Right lobe of liver (tissue), 6 donors: Measurements from ENCODE around the gene OPA3. TPM values are rescaled to one million over a fixed set of nuclear protein-coding genes. Genes with fewer than 3 reads are reported as not detected.

Source experiments
- ATAC-seq, 4 donors: fragments of 200-7000 bp; cut with Tn5 transposase; one replicate each; pipeline ENCODE4 v1.9.1; 2020; ENCODE audit warnings: mild to moderate bottlenecking in 4 of 4, moderate library complexity in 4 of 4
- DNase-seq, 3 donors: peaks; one replicate each; pipeline ENCODE4 v3.0.0-alpha.2; 2020
- H3K27ac ChIP-seq, 3 donors: fragments of 200-600 bp; one replicate each; pipeline ENCODE4 v1.8.0; 2022
- H3K27me3 ChIP-seq, 2 donors: fragments of 200-600 bp; one replicate each; pipeline ENCODE4 v1.8.0; 2022
- H3K36me3 ChIP-seq, 4 donors: fragments of 200-600 bp; sonication (generic) in 1 of 4; one replicate each; pipeline versions ENCODE4 v1.5.1 to v1.8.0; 2017 to 2022; ENCODE audit warnings: control low read depth in 1 of 4
- H3K4me1 ChIP-seq, 4 donors: fragments of 200-600 bp; sonication (generic) in 1 of 4; one replicate each; pipeline versions ENCODE4 v1.5.1 to v1.8.0; 2017 to 2022; ENCODE audit warnings: control low read depth in 1 of 4
- H3K4me3 ChIP-seq, 3 donors: fragments of 200-600 bp; one replicate each; pipeline ENCODE4 v1.8.0; 2022
- H3K9me3 ChIP-seq, 4 donors: fragments of 200-600 bp; sonication (generic) in 1 of 4; one replicate each; pipeline versions ENCODE4 v1.5.1 to v1.8.0; 2017 to 2022; ENCODE audit warnings: control low read depth in 1 of 4
- POLR2A ChIP-seq: fragments of 450-650 bp; IDR thresholded peaks from one replicate; pipeline ENCODE4 v1.6.1; 2017; ENCODE audit warnings: antibody characterized with exemption, mild to moderate bottlenecking
- WGBS: methylation state at CpG from one replicate; pipeline ENCODE4 v1.1.6; 2018; ENCODE audit warnings: low coverage, low lambda C conversion rate; ENCODE audit not compliant: insufficient coverage; ENCODE audit errors: missing lambda C conversion rate; 5-methylcytosine and 5-hydroxymethylcytosine counted together
- intact Hi-C, 2 donors: fragments of 100-400 bp; cut with DNase I; formaldehyde crosslinking; loops; one replicate each; pipeline versions ENCODE4 v1.11.2 to v1.14.1; 2022
- total RNA-seq, 6 experiments: library from RNA; depleted of rRNA in 2 of 6; stranded (reverse); fragments of >200 nt in 2 of 6; fragmentation: NEBNext Ultra II Directional in 3 of 6; extraction: Animal tissue kit (Norgen Biotek cat#: 25700) in 3 of 6; gene quantifications; one replicate each; pipeline versions ENCODE4 v1.1.0 to v1.2.4, GENCODE V29; 2016 to 2023
- TF ChIP-seq, protein P1 (sequence below), 4 donors: fragments of 200-600 bp in 3 of 4; fragments of 450-650 bp in 1 of 4; IDR thresholded peaks; one replicate each; pipeline versions ENCODE4 v1.5.1 to v1.8.0; 2016 to 2022; ENCODE audit warnings: antibody characterized with exemption in 4 of 4, mild to moderate bottlenecking in 2 of 4
- donor health status: DM: no; HTN: yes; CAD: no.
- donor health status: DM: no; HTN: no; CAD: no.
- donor health status: DM: no; HTN: no; CAD: no.
- donor health status: DM: no; HTN: yes; CAD: no.
- donor health status: DM: no; HTN: yes; CAD: no.

OPA3 gene
- total RNA-seq, 6 experiments from 2014 or later = 6.7 to 18.1 (median 8.1) TPM

DNA sequence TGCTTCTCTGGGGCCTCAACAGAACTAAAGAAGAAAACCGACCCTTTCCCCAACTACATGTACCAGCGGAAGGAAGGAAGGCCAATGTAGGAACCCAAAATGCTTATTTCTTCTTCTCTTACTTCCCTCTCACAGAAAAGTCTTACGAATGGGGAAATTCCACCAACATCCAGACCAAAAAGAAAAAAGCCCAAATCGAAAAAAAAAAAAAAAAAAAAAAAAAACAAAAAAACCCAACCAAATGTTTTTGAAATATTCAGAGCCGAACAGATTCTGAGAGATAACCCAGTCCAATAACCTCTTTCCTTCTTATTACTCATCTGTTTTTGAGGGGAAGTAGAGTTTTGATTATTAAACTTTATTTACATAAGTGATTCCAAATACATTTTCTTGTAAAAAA lies 82.5 kb downstream of the OPA3 start:
- DNase-seq (no peak), ATAC-seq (no peak)
- Histone ChIP-seq H3K4me1 (peaks cover 0 to 23% (median 0%) of the 10 kb centered on the region in 4 donors), H3K27ac (no peak overlapping the region), H3K4me3 (no peak overlapping the region), H3K36me3 (no peaks in the 10 kb centered on the region), H3K9me3 (no peaks in the 10 kb centered on the region), H3K27me3 (no peaks in the 10 kb centered on the region)
- TF ChIP-seq POLR2A = no peak
- TF ChIP-seq, protein P1, sequence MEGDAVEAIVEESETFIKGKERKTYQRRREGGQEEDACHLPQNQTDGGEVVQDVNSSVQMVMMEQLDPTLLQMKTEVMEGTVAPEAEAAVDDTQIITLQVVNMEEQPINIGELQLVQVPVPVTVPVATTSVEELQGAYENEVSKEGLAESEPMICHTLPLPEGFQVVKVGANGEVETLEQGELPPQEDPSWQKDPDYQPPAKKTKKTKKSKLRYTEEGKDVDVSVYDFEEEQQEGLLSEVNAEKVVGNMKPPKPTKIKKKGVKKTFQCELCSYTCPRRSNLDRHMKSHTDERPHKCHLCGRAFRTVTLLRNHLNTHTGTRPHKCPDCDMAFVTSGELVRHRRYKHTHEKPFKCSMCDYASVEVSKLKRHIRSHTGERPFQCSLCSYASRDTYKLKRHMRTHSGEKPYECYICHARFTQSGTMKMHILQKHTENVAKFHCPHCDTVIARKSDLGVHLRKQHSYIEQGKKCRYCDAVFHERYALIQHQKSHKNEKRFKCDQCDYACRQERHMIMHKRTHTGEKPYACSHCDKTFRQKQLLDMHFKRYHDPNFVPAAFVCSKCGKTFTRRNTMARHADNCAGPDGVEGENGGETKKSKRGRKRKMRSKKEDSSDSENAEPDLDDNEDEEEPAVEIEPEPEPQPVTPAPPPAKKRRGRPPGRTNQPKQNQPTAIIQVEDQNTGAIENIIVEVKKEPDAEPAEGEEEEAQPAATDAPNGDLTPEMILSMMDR (IDR thresholded peaks at IDR 0.05) = no peak
- intact Hi-C loops = no loop called here
- WGBS = 59% methylated on average over 5 of the region's 5 CpGs

DNA sequence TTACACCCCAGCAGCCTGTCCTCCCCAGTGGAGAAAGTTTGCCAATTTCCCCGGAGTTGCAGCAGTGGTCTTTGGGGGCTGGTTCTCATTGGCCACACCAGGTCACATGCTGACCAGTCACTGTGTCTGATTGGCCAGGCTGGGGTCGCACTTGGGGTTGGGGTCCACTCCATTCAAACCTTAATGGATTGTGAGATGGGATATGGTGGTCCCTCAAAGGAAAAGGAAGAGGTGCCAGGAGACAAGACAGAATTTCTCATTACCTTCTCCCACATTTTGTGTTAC lies 82.9 kb downstream of the OPA3 start:
- Histone ChIP-seq H3K27ac (no peak overlapping the region), H3K4me3 (no peak overlapping the region), H3K4me1 (peaks cover 0 to 23% (median 0%) of the 10 kb centered on the region in 4 donors), H3K9me3 (no peaks in the 10 kb centered on the region), H3K27me3 (no peaks in the 10 kb centered on the region), H3K36me3 (no peaks in the 10 kb centered on the region)
- WGBS = 80% methylated on average over 2 of the region's 2 CpGs
- ATAC-seq = no peak
- intact Hi-C loops = no loop called here
- TF ChIP-seq POLR2A = no peak
- TF ChIP-seq, protein P1 (IDR thresholded peaks at IDR 0.05) = no peak
- DNase-seq = no peak

DNA sequence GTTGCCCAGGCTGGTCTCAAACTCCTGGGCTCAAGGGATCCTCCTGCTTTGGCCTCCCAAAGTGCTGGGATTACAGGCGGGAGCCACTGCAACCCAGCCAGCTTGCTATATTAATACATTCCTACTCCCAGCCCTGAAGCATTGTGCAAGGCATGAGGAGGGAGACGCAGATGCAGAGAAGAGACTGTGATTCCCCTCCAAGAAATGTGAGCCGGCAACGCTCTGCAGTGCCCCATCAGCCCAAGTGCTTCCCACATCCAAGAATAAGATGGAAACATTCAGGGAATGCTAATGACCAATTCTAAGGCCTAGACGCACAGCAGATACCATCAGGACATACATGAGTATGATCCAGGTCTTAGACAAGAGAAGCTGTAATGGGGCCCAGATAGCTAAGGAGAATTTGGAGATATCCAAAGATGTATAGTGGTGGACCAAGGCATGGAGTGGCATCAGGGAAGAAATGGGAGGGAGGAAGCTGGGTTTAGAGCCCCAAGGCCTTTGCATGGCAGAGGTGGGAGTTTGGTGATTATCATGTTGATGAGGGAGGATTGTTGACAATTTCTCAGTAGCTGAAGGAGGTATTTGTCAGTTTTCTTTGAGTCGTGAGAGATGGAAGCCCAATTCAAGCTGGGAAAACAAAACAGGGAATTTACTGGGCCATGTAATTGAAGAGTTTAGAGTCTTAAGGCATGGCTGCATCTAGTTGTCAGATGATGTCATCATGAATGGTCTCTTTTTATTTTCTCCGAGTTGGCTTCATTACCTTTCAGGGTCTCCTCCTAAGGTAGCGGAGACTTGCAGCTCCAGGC lies 83.5 kb downstream of the OPA3 start:
- intact Hi-C loops = no loop called here

DNA sequence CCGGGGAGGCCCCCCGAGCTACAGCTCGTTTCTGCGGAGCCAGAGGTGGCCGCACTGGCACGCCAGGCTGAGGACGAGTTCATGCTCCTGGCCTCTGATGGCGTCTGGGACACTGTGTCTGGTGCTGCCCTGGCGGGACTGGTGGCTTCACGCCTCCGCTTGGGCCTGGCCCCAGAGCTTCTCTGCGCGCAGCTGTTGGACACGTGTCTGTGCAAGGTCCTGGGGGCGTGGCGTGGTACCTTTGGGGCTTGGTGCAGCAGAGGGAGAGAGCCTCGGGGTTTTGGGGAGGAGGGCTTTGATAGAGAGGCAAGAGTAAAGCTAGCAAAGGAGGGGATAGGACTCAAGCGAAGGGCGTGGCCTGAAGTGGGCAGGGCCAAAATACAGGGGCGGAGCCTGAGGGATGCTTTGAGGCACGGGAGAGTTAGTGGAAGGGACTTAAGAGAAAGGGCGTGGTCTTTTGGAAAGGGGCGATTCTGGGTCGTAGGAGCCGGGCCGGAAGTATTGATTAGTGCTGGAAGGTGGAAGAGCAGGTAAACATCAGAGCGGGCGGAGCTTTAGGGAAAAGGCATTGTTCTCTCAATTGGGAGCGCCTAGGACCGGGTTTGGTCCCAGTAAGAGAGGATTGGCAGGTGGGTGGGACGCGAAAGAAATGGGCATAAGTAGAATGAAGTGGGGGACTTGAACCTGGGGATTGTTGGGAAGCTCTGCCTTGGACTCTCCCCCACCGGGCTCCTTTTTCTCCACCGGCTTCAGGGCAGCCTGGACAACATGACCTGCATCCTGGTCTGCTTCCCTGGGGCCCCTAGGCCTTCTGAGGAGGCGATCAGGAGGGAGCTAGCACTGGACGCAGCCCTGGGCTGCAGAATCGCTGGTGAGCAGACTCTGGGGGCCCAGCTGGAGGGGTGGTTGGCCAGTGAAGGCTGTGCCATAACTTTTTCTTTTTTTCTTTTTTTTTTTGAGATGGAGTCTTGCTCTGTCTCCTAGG lies 85.1 kb downstream of the OPA3 start:
- peak; percentile 72 to 83 (median 82) for DNase-seq

More for the DNA sequence above, 83.5 kb downstream of the OPA3 start:
- TF ChIP-seq, protein P1 (IDR thresholded peaks at IDR 0.05) = no peak
- TF ChIP-seq POLR2A = no peak
- no peak overlapping the region for H3K4me3 ChIP-seq
- ATAC-seq = no peak
- H3K4me1 ChIP-seq = peaks cover 0 to 28% (median 0%) of the 10 kb centered on the region in 4 donors
- H3K9me3 ChIP-seq = no peaks in the 10 kb centered on the region
- WGBS = 87% methylated on average over 5 of the region's 8 CpGs
- H3K27me3 ChIP-seq = no peaks in the 10 kb centered on the region
- no peaks in the 10 kb centered on the region for H3K36me3 ChIP-seq
- no peak overlapping the region for H3K27ac ChIP-seq
- DNase-seq = no peak

More for the DNA sequence above, 85.1 kb downstream of the OPA3 start:
- H3K4me1 ChIP-seq = peaks cover 0 to 21% (median 0%) of the 10 kb centered on the region in 4 donors
- H3K27ac ChIP-seq = no peak overlapping the region
- H3K27me3 ChIP-seq = no peaks in the 10 kb centered on the region
- TF ChIP-seq POLR2A = no peak
- TF ChIP-seq, protein P1 (IDR thresholded peaks at IDR 0.05) = no peak
- WGBS = 14% methylated on average over 28 of the region's 37 CpGs
- no peaks in the 10 kb centered on the region for H3K9me3 ChIP-seq
- H3K4me3 ChIP-seq = no peak overlapping the region
- H3K36me3 ChIP-seq = no peaks in the 10 kb centered on the region
- peak; percentile 44 to 65 (median 56) for ATAC-seq
- intact Hi-C loops = no loop called here
